Duodenal mucosa (tissue), 2 donors: ENCODE measurements around the gene LUC7L.

Experiments used
- H3K27ac ChIP-seq: one replicate; pipeline ENCODE4 v1.7.0; 2013; ENCODE audit warnings: low read depth, low read length
- H3K27me3 ChIP-seq, 2 donors: one replicate each; pipeline ENCODE4 v1.7.0; 2013; ENCODE audit warnings: low read length in 2 of 2, control low read depth in 1 of 2; ENCODE audit not compliant: insufficient read depth in 2 of 2, control insufficient read depth in 1 of 2
- H3K36me3 ChIP-seq, 2 donors: one replicate each; pipeline ENCODE4 v1.7.0; 2013; ENCODE audit warnings: low read length in 2 of 2, control low read depth in 1 of 2; ENCODE audit not compliant: insufficient read depth in 2 of 2, control insufficient read depth in 1 of 2
- H3K4me1 ChIP-seq, 2 donors: one replicate each; pipeline ENCODE4 v1.7.0; 2013; ENCODE audit warnings: low read length in 2 of 2, control low read depth in 1 of 2; ENCODE audit not compliant: insufficient read depth in 2 of 2, control insufficient read depth in 1 of 2
- H3K4me3 ChIP-seq, 2 donors: one replicate each; pipeline ENCODE4 v1.7.0; 2013; ENCODE audit warnings: low read length in 2 of 2, low read depth in 1 of 2
- H3K9ac ChIP-seq, 2 donors: one replicate each; pipeline ENCODE4 v1.7.0; 2013; ENCODE audit warnings: low read length in 2 of 2, low read depth in 1 of 2
- H3K9me3 ChIP-seq, 2 donors: one replicate each; pipeline ENCODE4 v1.7.0; 2013; ENCODE audit warnings: low read length in 2 of 2, control low read depth in 1 of 2; ENCODE audit not compliant: control insufficient read depth in 1 of 2

The LUC7L gene, protein sequence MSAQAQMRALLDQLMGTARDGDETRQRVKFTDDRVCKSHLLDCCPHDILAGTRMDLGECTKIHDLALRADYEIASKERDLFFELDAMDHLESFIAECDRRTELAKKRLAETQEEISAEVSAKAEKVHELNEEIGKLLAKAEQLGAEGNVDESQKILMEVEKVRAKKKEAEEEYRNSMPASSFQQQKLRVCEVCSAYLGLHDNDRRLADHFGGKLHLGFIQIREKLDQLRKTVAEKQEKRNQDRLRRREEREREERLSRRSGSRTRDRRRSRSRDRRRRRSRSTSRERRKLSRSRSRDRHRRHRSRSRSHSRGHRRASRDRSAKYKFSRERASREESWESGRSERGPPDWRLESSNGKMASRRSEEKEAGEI

DNA sequence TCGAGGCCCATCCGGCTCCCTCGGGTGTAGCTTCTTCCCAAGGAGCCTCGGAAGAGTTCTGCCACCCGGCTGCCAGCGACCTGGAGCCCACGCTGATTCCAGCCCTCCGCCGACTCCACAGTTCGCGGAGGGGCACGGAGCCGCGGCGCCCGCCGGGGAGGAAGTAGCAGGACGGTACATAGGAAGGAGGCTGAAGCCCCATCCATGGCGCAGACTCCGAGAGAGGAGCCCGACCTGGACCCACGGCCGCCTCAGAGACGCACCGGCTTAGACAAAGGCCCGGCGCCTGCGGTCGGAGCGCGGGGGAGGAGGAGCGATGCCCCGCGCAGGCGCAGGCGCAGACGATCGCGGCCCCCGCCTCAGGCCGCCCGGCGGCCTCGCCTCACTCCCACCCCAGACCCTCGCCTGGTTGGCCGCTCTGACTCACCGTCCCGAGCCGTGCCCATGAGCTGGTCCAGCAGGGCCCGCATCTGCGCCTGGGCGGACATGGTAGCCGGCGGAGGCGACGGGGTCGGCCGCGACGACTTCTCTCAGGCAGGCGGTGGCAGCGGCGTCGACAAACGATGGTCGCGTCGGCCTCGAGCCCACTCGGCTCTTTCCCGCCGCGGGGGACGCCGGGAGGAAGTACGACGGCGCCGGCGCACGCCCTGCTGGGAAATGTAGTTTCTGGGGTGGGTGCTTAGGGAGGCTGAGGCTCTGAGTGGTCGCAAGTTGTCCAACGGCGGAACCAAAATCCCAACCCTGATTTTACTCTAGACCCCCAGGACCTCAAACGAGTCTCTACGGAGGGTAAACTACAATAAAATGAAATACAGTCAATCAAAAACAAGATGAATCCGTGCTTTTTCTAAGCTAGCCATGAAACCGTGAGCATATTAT, at the start of gene LUC7L:
Gene LUC7L (minus strand): TSS at position 598 of the 879 bp plus-strand sequence. CDS start 110 bp downstream, at position 488.
- Histone ChIP-seq H3K9ac (peak within 1 kb of the TSS; percentile 93 to 98), H3K36me3 (peaks cover 13 to 31% of the 10 kb centered on the region in 2 donors), H3K4me3 (peak within 1 kb of the TSS; percentile 81 to 91), H3K27ac (peak within 1 kb of the TSS; percentile 98), H3K9me3 (no peaks in the 10 kb centered on the region), H3K27me3 (no peaks in the 10 kb centered on the region), H3K4me1 (peaks cover 13 to 18% of the 10 kb centered on the region in 2 donors)

DNA sequence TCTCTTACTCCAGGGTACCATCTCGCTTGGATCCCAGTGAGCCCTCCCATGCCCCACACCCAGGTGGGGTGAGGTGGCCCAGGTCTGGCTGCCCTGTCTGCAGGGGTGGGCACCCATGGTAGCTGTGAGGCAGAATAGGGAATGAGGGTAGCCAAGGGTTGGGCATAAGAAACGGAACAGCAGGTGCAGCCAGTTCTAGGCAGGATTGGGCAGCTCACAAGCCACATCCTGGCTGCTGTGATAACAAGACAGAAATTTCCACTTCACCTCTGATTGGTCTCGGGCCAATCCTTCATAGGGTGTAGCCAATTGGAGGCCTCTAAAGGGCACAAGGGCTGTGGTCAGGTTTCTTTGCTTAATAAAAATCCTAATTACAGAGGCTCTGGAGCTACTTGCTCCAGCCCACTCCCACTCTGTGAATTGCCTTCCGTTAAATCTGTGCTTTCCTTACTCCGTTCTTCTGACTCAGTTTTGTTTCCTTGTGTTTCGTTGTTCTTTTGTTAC, 49.7 kb upstream of the LUC7L start:
- no peaks in the 10 kb centered on the region for H3K9me3 ChIP-seq

DNA sequence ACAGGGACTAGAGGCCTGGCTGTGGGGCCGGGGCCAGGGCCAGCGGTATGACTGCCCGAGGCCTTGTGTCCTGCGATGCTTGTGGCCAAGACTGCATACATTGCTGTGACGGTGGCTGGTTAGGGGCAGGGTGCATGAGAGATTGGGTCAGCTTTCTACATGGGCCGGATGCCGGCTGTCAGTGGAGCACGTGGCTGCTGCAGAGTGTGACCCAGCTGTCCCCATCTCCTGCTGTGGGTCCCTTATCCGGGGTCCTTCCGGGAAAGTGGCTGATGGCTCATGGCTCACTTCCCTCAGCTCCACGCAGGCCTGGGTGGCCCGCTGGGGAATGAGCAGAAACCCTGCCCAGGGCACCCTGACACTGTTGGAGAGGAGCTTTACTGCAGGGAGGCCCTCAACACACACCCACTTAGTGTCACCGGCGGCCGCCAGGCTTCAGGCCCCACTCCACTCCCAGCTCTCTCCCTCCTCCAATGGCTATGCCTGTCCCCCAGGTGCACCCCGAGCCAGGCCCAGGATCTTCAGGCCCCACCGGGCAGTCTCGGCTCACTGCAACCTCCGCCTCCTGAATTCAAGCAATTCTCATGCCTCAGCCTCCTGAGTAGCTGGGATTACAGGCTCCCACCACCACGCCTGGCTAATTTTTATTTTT, 47.3 kb upstream of the LUC7L start:
- Histone ChIP-seq H3K4me1 (peaks cover 10 to 25% of the 10 kb centered on the region in 2 donors), H3K4me3 (no peak overlapping the region)

More for the DNA sequence above, 49.7 kb upstream of the LUC7L start:
- Histone ChIP-seq H3K27ac (no peak overlapping the region), H3K27me3 (peaks cover 5 to 9% of the 10 kb centered on the region in 2 donors), H3K36me3 (no peaks in the 10 kb centered on the region), H3K4me1 (peaks cover 7 to 21% of the 10 kb centered on the region in 2 donors), H3K4me3 (no peak overlapping the region), H3K9ac (no peak overlapping the region)

DNA sequence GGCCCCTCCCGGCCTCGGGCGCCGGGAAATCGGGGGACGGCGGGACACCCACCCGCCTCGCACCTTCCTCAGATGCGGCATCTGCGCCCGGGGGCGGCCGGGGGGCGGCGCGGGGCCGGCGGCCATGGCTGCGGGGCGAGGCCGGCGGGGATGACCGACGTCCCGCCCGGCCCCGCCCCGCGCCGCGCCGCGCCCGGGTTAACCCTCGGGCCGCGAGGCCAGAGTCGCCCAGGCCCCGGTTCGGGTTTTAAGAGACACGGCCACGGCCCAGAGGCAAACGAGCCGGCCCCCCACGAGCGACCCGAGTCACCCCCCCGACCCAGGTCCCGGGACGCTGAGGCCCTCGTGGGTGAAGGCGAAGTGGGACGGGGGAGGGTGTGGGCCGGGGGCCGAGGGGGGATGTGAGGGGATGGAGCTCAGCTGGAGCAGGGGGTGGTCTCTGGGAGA, 46.6 kb upstream of the LUC7L start, which contains the start of gene RGS11:
Gene RGS11 (minus strand): TSS at position 159 of the 447 bp plus-strand sequence. CDS start 33 bp downstream, at position 126.
- H3K4me3 ChIP-seq = peak within 1 kb of the TSS; percentile 20 to 59
- peak within 1 kb of the TSS in 1 of 2 donors; percentile 18 for H3K9ac ChIP-seq
- H3K36me3 ChIP-seq = no peaks in the 10 kb centered on the region
- peaks cover 10 to 25% of the 10 kb centered on the region in 2 donors for H3K4me1 ChIP-seq
- H3K27ac ChIP-seq = no peak within 1 kb of the TSS
- H3K27me3 ChIP-seq = peaks cover 0 to 3% of the 10 kb centered on the region in 2 donors
- no peaks in the 10 kb centered on the region for H3K9me3 ChIP-seq

More for the DNA sequence above, 47.3 kb upstream of the LUC7L start:
- H3K9ac ChIP-seq = peak overlapping the region in 1 of 2 donors; percentile 18
- H3K27ac ChIP-seq = no peak overlapping the region
- H3K9me3 ChIP-seq = no peaks in the 10 kb centered on the region
- peaks cover 0 to 8% of the 10 kb centered on the region in 2 donors for H3K27me3 ChIP-seq
- no peaks in the 10 kb centered on the region for H3K36me3 ChIP-seq

DNA sequence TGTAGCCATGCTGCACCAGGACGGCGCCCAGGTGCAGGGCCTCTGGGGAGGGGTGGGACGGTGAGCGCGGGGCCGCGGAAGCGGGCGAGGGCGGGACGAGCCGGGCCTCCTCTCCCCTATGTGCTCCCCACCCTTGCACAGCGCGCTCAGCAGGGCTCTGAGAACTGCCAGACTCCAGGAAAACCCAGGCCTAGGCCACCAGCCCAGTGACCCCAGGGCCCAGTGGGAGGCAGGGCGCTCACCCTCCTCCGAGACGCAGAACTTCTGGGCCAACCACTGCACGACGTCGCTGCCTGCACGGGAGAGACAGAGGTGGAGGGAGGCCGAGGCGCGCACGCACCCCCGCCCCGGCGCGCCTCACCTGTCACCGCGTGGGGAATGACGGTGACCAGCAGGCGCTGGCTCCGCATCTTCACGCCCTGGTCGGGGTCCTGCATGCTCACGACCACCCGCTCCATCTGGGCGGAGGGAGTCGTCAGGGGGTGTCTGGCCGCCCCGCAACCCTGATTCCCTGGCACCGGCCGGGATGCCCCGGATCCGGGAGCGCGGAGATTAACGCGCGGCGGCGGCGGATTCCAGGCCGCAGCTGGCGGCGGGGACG, 45.9 kb upstream of the LUC7L start:
- Histone ChIP-seq H3K36me3 (no peaks in the 10 kb centered on the region), H3K4me1 (peaks cover 10 to 25% of the 10 kb centered on the region in 2 donors), H3K9ac (no peak overlapping the region), H3K9me3 (no peaks in the 10 kb centered on the region), H3K27ac (no peak overlapping the region), H3K27me3 (peaks cover 0 to 3% of the 10 kb centered on the region in 2 donors), H3K4me3 (peak overlapping the region; percentile 20 to 59)

DNA sequence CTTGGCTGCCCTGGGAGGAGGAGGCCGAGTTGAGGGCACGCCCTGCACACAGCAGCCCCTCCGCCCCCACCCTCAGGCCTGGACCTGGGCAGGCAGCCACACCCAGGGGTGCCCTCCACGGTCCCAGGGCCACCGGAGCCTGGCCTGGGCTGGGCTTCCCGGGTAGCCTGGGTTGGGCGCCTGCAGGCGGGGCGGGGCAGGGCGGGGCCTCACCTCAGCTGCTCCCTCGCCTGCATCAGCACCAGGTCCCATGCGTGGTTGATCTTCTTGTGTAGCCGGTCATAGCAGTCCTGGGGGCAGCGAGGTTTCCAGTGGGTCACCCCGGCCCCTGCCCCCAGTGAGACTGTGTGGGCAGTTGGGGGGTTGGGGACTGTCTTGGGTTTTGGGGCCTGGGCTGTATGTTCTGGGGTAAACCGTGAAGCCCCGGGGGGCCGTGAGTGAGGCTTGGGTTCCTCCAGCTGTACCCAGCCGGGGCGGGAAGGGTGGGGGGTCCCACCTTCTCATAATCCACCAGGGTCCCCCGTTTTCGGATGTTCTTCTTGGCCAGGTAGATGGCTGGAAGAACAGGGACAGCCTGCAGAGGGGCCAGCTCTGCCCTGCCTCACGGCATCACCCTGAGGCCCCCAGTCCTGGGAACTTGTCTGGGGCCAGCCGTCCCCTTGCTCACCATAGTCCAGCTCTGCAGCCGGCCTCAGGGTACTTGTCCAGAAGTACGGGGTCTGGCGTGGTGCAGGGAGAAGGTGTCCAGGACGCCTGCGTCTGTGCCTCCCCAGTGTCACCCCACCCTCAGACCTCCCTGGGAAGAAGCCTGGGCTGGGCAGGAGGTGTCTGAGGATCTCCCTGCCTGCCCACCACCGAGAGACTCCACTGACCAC, 44.5 kb upstream of the LUC7L start:
- no peak overlapping the region for H3K4me3 ChIP-seq
- H3K36me3 ChIP-seq = no peaks in the 10 kb centered on the region
- H3K4me1 ChIP-seq = peaks cover 10 to 22% of the 10 kb centered on the region in 2 donors
- H3K9me3 ChIP-seq = no peaks in the 10 kb centered on the region
- no peak overlapping the region for H3K27ac ChIP-seq
- no peak overlapping the region for H3K9ac ChIP-seq
- peaks cover 0 to under 1% of the 10 kb centered on the region in 2 donors for H3K27me3 ChIP-seq

DNA sequence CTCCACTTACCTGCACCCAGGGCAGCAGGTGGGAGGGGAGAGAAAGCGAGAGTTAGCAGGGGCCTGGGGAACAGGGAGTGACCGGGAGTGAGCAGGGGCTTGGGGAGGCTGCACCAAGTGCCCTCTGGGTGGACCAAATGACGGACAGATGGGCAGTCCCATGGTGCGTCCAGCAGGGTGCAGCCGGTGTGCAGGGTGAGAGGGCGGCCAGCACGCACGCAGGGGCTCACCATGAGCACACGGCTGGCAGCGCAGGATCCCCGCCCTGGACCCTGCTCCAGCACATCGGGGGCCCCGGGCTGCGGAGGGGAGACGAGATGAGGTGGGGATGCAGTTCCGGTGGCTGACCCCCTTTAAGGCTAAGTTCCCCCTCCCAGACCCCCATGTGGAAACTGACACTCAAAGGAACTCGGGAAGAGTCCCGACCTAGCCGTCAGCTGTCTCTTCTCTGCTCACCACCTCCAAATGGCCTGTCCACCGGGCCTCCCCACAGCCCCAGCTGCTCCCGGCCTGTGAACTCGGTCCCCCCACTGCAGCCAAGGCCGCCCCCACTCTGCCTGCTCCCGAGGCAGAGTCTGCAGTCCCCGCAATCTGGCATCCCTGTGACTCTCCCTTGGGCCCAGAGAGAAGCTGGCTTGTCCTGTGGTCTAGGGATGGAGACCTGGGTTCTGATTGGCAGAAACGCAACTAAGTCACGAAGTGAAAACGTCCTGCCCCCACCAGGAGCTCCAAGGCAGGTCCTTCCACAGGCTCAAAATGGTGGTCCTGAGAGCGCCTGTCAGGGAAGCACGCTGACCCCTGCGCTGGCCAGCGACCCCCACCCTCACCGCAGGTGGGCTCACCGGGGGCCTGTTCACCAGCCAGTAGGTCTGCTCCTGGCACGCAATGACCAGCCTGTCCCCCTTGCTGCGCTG, 43.6 kb upstream of the LUC7L start:
- H3K27me3 ChIP-seq = no peaks in the 10 kb centered on the region
- peak overlapping the region in 1 of 2 donors; percentile 18 for H3K9ac ChIP-seq
- no peaks in the 10 kb centered on the region for H3K36me3 ChIP-seq
- no peak overlapping the region for H3K4me3 ChIP-seq
- H3K4me1 ChIP-seq = peaks cover 16 to 28% of the 10 kb centered on the region in 2 donors
- no peak overlapping the region for H3K27ac ChIP-seq
- no peaks in the 10 kb centered on the region for H3K9me3 ChIP-seq
